ENCODE results near the gene SNRPA.
A peak's percentile ranks its signal among the peaks of the same experiment; 100 is the strongest.

DNA sequence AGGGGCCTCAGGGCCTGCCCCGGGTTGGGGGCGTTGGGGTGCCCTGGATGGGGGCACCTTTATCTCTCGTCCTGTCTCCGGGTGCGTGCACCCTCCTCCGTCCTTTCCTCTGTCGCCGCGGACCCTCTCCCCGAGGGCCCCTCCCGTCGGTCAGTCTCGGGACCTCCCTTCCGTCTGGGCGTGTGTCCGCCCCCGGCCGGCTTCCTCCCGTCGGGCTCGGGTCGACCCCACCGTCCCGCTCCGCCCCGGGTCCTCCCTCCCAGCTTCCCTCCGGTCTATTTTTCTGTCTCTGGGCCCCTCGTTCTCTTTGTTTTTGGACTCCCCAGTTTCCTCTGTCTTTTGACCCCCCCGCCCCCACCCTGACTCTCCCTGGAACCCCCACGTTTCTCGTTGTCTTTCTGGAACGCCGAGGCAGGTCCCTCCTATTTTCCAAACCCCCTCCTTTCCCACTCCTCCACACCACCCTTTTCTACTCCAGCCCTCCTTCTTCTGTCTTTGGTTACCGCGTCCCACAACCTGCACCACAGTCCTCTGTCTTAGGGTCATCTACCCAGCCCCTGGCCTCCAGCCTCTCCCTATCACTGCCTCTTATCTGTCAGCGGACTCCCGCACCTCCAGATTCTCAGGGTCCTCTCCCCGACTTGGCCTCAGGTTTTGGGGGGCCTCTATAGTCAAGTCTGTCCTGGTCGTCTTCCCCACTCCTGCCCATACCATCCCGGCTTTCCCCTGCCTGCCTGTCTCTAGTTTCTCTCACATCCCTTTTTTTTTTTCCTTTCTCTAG is 48.7 kb downstream of the SNRPA start:
- TF ChIP-seq CHD2 (IDR thresholded peaks at IDR 0.05; ENCODE audit: low read length) (no peak), JUND (IDR thresholded peaks at IDR 0.05; ENCODE audit: low read length) (no peak), CTCF (IDR thresholded peaks at IDR 0.05; ENCODE audit: control extremely low read depth in 1 of 3, insufficient read depth in 1 of 3, low read depth in 1 of 3, low read length in 3 of 3) (no peak), TCF12 (IDR thresholded peaks at IDR 0.05; ENCODE audit: low read depth, low read length) (no peak), RBBP5 (IDR thresholded peaks at IDR 0.05; ENCODE audit: borderline replicate concordance, low read depth, low read length) (no peak), RAD21 (IDR thresholded peaks at IDR 0.05 in 1 of 2, conservative IDR thresholded peaks at IDR 0.05 in 1 of 2; ENCODE audit: low read depth in 2 of 2, low read length in 2 of 2) (no peak), SIN3A (conservative IDR thresholded peaks at IDR 0.05 in 1 of 2, IDR thresholded peaks at IDR 0.05 in 1 of 2; ENCODE audit: low read depth in 1 of 2, low read length in 2 of 2) (no peak), CHD1 (IDR thresholded peaks at IDR 0.05; ENCODE audit: low read depth, low read length) (no peak), CREB1 (IDR thresholded peaks at IDR 0.05) (no peak), KDM1A (IDR thresholded peaks at IDR 0.05; ENCODE audit: borderline replicate concordance, low read length) (no peak), POLR2A (IDR thresholded peaks at IDR 0.05; ENCODE audit: control extremely low read depth in 1 of 2, low read depth in 2 of 2, low read length in 2 of 2) (peak in 1 of 2 experiments; percentile 77; a peak in 2 of 3 replicates), EZH2 (IDR thresholded peaks at IDR 0.05; ENCODE audit: low read depth, low read length, severe bottlenecking) (no peak), CBX8 (IDR thresholded peaks at IDR 0.05; ENCODE audit: borderline replicate concordance, low read depth, low read length) (no peak)
- TF ChIP-seq, protein P1, sequence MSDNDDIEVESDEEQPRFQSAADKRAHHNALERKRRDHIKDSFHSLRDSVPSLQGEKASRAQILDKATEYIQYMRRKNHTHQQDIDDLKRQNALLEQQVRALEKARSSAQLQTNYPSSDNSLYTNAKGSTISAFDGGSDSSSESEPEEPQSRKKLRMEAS (IDR thresholded peaks at IDR 0.05), result no peak

All from H1 (cell line).